Right cardiac atrium (tissue), 5 donors: ENCODE results near the gene BTG1. TPM values are rescaled to one million over a fixed set of nuclear protein-coding genes. Genes with fewer than 3 reads are reported as not detected.

ENCODE experiments used
- ATAC-seq, 2 donors: fragments of 200-7000 bp; cut with Tn5 transposase; one replicate each; pipeline versions ENCODE4 v1.8.0 to v1.9.1; 2020; ENCODE audit warnings: moderate library complexity in 2 of 2, mild to moderate bottlenecking in 1 of 2
- DNase-seq, 3 donors: peaks; one replicate each; pipeline ENCODE4 v3.0.0-alpha.2; 2020
- H3K27ac ChIP-seq: one replicate; pipeline ENCODE4 v1.5.1; 2013; ENCODE audit warnings: mild to moderate bottlenecking, low read length, control low read depth, moderate library complexity
- H3K27me3 ChIP-seq: one replicate; pipeline ENCODE4 v1.6.1; 2013; ENCODE audit not compliant: control insufficient read depth, insufficient read depth
- H3K4me1 ChIP-seq: one replicate; pipeline ENCODE4 v1.6.1; 2013; ENCODE audit warnings: low read length; ENCODE audit not compliant: control insufficient read depth, insufficient read depth
- H3K4me3 ChIP-seq: one replicate; pipeline ENCODE4 v1.5.1; 2013; ENCODE audit warnings: low read length, control low read depth
- H3K9me3 ChIP-seq: one replicate; pipeline ENCODE4 v1.6.1; 2013; ENCODE audit warnings: low read length; ENCODE audit not compliant: control insufficient read depth
- WGBS: extraction: QIAGEN DNeasy Blood & Tissue Kit; methylation state at CpG from one replicate; pipeline ENCODE4 v1.1.7; 2013; 5-methylcytosine and 5-hydroxymethylcytosine counted together
- intact Hi-C, 4 donors: fragments of 100-400 bp; cut with DNase I; formaldehyde crosslinking; loops; one replicate each; pipeline versions ENCODE4 v1.11.0 to v1.14.0; 2022 to 2023
- polyA plus RNA-seq: library from polyadenylated mRNA; stranded (reverse); fragments of 200-250 nt; gene quantifications from one replicate; pipeline ENCODE4 v1.2.3, GENCODE V29; 2013
- total RNA-seq, 4 donors: library from RNA; stranded (reverse); fragmentation: NEBNext Ultra II Directional; extraction: Animal tissue kit (Norgen Biotek cat#: 25700); gene quantifications; one replicate each; pipeline ENCODE4 v1.2.1, GENCODE V29; 2021
- donor health status: healthy with polysubstance abuse.
- donor health status: DM: no; HTN: yes; CAD: no.
- donor health status: DM: no; HTN: no; CAD: no.
- donor health status: DM: no; HTN: yes; CAD: no; lungs with severe emphysema.
- donor health status: DM: yes; HTN: yes; CAD: no.

Gene BTG1
- total and polyA plus RNA-seq, 5 donors: 59.5 to 147 (median 125) TPM

GRCh38 chr12:92118826-92119536, 26.7 kb downstream of the BTG1 start:
- no peaks in the 10 kb centered on the region for H3K9me3 ChIP-seq
- no peak for DNase-seq
- no peaks in the 10 kb centered on the region for H3K27me3 ChIP-seq
- no peaks in the 10 kb centered on the region for H3K4me1 ChIP-seq
- no peak overlapping the region for H3K27ac ChIP-seq
- H3K4me3 ChIP-seq: no peak overlapping the region
- intact Hi-C loops: no loop called here
- 97% methylated on average over 2 of the region's 2 CpGs for WGBS
- no peak for ATAC-seq

- Histone ChIP-seq H3K27ac (no peak overlapping the region), H3K4me1 (no peaks in the 10 kb centered on the region), H3K27me3 (no peaks in the 10 kb centered on the region), H3K4me3 (no peak overlapping the region), H3K9me3 (no peaks in the 10 kb centered on the region)
- DNase-seq: no peak
- no peak for ATAC-seq
- intact Hi-C loops: no loop called here
- WGBS: 98% methylated on average over 2 of the region's 2 CpGs
Observed at GRCh38 chr12:92114834-92115233, 30.8 kb downstream of the BTG1 start.

- no peak overlapping the region for H3K27ac ChIP-seq
- H3K27me3 ChIP-seq: no peaks in the 10 kb centered on the region
- H3K9me3 ChIP-seq: no peaks in the 10 kb centered on the region
- no peak for DNase-seq
- no peak overlapping the region for H3K4me3 ChIP-seq
- no peak for ATAC-seq
- H3K4me1 ChIP-seq: peaks cover under 1% of the 10 kb centered on the region
- intact Hi-C loops: no loop called here
Observed at GRCh38 chr12:92111256-92111655, 34.4 kb downstream of the BTG1 start.

- H3K27ac ChIP-seq: no peak overlapping the region
- ATAC-seq (no peak), DNase-seq (no peak)
- intact Hi-C loops: no loop called here
- no peaks in the 10 kb centered on the region for H3K9me3 ChIP-seq
- H3K4me1 ChIP-seq: peaks cover 2% of the 10 kb centered on the region
- no peaks in the 10 kb centered on the region for H3K27me3 ChIP-seq
- no peak overlapping the region for H3K4me3 ChIP-seq
- WGBS: 90% methylated on average over 1 of the region's 1 CpG
Observed at GRCh38 chr12:92110083-92110640, 35.5 kb downstream of the BTG1 start.

GRCh38 chr12:92109613-92110012, 36.0 kb downstream of the BTG1 start:
- Histone ChIP-seq H3K9me3 (no peaks in the 10 kb centered on the region), H3K27ac (no peak overlapping the region)
- 98% methylated on average over 4 of the region's 4 CpGs for WGBS

GRCh38 chr12:92108651-92109050, 37.0 kb downstream of the BTG1 start:
- Histone ChIP-seq H3K27me3 (no peaks in the 10 kb centered on the region), H3K27ac (no peak overlapping the region), H3K9me3 (no peaks in the 10 kb centered on the region), H3K4me3 (no peak overlapping the region), H3K4me1 (peaks cover 2% of the 10 kb centered on the region)
- DNase-seq (peak in 1 of 3 donors; percentile 54), ATAC-seq (peak; percentile 63 to 91)
- WGBS: 42% methylated on average over 3 of the region's 3 CpGs
- intact Hi-C loops: no loop called here

More at GRCh38 chr12:92109613-92110012, 36.0 kb downstream of the BTG1 start:
- Histone ChIP-seq H3K4me3 (no peak overlapping the region), H3K27me3 (no peaks in the 10 kb centered on the region), H3K4me1 (peaks cover 2% of the 10 kb centered on the region)
- ATAC-seq: no peak
- intact Hi-C loops: no loop called here
- DNase-seq: no peak

GRCh38 chr12:92107621-92108131, 38.0 kb downstream of the BTG1 start:
- no peaks in the 10 kb centered on the region for H3K9me3 ChIP-seq
- no peaks in the 10 kb centered on the region for H3K27me3 ChIP-seq
- intact Hi-C loops: no loop called here
- ATAC-seq (no peak), DNase-seq (no peak)
- peaks cover 2% of the 10 kb centered on the region for H3K4me1 ChIP-seq
- H3K27ac ChIP-seq: no peak overlapping the region
- H3K4me3 ChIP-seq: no peak overlapping the region
- 62% methylated on average over 7 of the region's 7 CpGs for WGBS

GRCh38 chr12:92107094-92107493, 38.6 kb downstream of the BTG1 start:
- no peak overlapping the region for H3K27ac ChIP-seq
- intact Hi-C loops: no loop called here

GRCh38 chr12:92105676-92106075, 40.0 kb downstream of the BTG1 start:
- no peaks in the 10 kb centered on the region for H3K9me3 ChIP-seq
- intact Hi-C loops: no loop called here
- DNase-seq: no peak
- H3K27me3 ChIP-seq: no peaks in the 10 kb centered on the region
- 75% methylated on average over 5 of the region's 5 CpGs for WGBS
- no peak overlapping the region for H3K4me3 ChIP-seq
- ATAC-seq: no peak
- H3K4me1 ChIP-seq: peaks cover 2% of the 10 kb centered on the region
- H3K27ac ChIP-seq: no peak overlapping the region

More at GRCh38 chr12:92107094-92107493, 38.6 kb downstream of the BTG1 start:
- H3K4me1 ChIP-seq: peaks cover 2% of the 10 kb centered on the region
- 60% methylated on average over 4 of the region's 4 CpGs for WGBS
- H3K9me3 ChIP-seq: no peaks in the 10 kb centered on the region
- no peak overlapping the region for H3K4me3 ChIP-seq
- no peak for ATAC-seq
- H3K27me3 ChIP-seq: no peaks in the 10 kb centered on the region
- no peak for DNase-seq

GRCh38 chr12:92105110-92105509, 40.5 kb downstream of the BTG1 start:
- 100% methylated on average over 2 of the region's 2 CpGs for WGBS

GRCh38 chr12:92102606-92103005, 43.0 kb downstream of the BTG1 start:
- no peaks in the 10 kb centered on the region for H3K27me3 ChIP-seq
- ATAC-seq: no peak
- H3K4me3 ChIP-seq: no peak overlapping the region
- peaks cover 2% of the 10 kb centered on the region for H3K4me1 ChIP-seq
- intact Hi-C loops: no loop called here
- WGBS: 84% methylated on average over 2 of the region's 2 CpGs
- H3K9me3 ChIP-seq: no peaks in the 10 kb centered on the region
- DNase-seq: no peak
- H3K27ac ChIP-seq: no peak overlapping the region

More at GRCh38 chr12:92105110-92105509, 40.5 kb downstream of the BTG1 start:
- no peak for ATAC-seq
- Histone ChIP-seq H3K9me3 (no peaks in the 10 kb centered on the region), H3K4me3 (no peak overlapping the region), H3K4me1 (peaks cover 2% of the 10 kb centered on the region), H3K27me3 (no peaks in the 10 kb centered on the region), H3K27ac (no peak overlapping the region)
- intact Hi-C loops: no loop called here
- DNase-seq: no peak
